MM.1S (cell line): ENCODE measurements around the gene SLIT2.

Experiments used
- CTCF ChIP-seq: fragments of 300-600 bp; sonication (generic); IDR thresholded peaks from 2 replicates; pipeline ENCODE4 v1.5.1; 2016; ENCODE audit warnings: antibody characterized with exemption, low read length, mixed read lengths
- EZH2 ChIP-seq: fragments of 300-600 bp; sonication (generic); optimal IDR thresholded peaks from 2 replicates; pipeline ENCODE3; 2017; ENCODE audit warnings: low read depth, mild to moderate bottlenecking, antibody characterized with exemption, low read length, mixed read lengths

- TF ChIP-seq CTCF (no peak), EZH2 (no peak)
Measured at GRCh38 chr4:20259707-20260106, 8.0 kb downstream of the SLIT2 start.
